Urinary bladder (tissue), 4 donors: ENCODE results near the gene PLCL1. TPM values are rescaled to one million over a fixed set of nuclear protein-coding genes. Genes with fewer than 3 reads are reported as not detected.

Experiments
- DNase-seq: peaks from one replicate; pipeline ENCODE4 v3.0.0-alpha.2; 2015; ENCODE audit errors: extremely low spot score
- H3K27ac ChIP-seq: one replicate; pipeline ENCODE4 v1.5.1; 2013; ENCODE audit warnings: low read depth, mild to moderate bottlenecking, moderate library complexity
- H3K36me3 ChIP-seq: one replicate; pipeline ENCODE4 v1.6.1; 2013; ENCODE audit warnings: mild to moderate bottlenecking, moderate library complexity; ENCODE audit not compliant: insufficient read depth
- H3K4me1 ChIP-seq: one replicate; pipeline ENCODE4 v1.6.1; 2013; ENCODE audit warnings: mild to moderate bottlenecking, moderate library complexity; ENCODE audit not compliant: insufficient read depth
- H3K4me3 ChIP-seq: one replicate; pipeline ENCODE4 v1.5.1; 2013; ENCODE audit warnings: low read depth, low read length
- WGBS: extraction: QIAGEN DNeasy Blood & Tissue Kit; methylation state at CpG from one replicate; pipeline ENCODE4 v1.1.7; 2013; 5-methylcytosine and 5-hydroxymethylcytosine counted together
- polyA plus RNA-seq: library from polyadenylated mRNA; stranded (reverse); fragments of 200-250 nt; gene quantifications from one replicate; pipeline ENCODE4 v1.2.3, GENCODE V29; 2013
- total RNA-seq: library from RNA; depleted of rRNA; stranded (reverse); fragments of >200 nt; gene quantifications from one replicate; pipeline ENCODE4 v1.2.3, GENCODE V29; 2014
- donor health status: healthy with polysubstance abuse.
- donor health status: healthy.

Gene PLCL1
- total and polyA plus RNA-seq, 2 donors = 6.0 to 17.8 TPM

DNA sequence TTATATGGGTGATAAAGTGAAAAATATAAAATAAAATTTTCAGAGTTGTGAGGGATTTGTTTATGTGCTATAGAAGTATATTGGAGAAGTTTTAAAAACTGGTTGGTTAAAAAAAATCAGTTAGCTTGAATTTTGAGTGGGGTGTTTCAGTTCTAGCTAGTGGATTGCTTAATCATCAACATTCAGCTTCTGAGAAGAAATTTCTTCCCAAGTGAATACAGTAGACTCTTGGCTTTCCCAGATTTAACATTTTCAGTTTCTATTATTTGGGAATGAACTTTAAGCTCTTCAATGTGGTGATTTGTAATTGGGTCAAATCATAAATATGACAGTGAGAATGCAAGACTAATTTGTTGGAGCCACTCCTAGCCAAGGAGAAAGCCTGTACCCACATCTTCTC, 120.8 kb downstream of the PLCL1 start:
- H3K4me3 ChIP-seq = no peak overlapping the region
- no peak overlapping the region for H3K27ac ChIP-seq
- no peak for DNase-seq
- H3K36me3 ChIP-seq = no peaks in the 10 kb centered on the region
- no peaks in the 10 kb centered on the region for H3K4me1 ChIP-seq

DNA sequence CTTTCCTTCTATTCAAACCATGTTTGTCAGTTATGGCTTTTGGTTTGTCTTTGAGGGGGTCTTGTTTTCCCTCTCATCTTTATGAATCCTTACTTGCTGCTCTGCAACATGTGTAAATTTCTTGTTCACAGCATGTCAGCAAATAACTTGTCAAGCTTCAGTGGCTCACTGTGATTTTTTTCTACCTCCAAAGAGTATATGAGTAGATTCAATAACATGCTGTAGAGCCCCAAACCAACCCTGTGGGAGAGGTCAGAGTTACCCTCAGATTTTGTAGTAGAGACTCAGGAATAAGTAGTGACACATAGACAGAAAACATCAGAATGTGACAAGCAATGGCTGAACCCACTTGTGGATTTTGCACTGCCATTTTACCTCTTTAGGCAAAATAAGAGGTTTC, 121.6 kb downstream of the PLCL1 start:
- DNase-seq = no peak
- Histone ChIP-seq H3K4me1 (no peaks in the 10 kb centered on the region), H3K27ac (no peak overlapping the region), H3K36me3 (no peaks in the 10 kb centered on the region), H3K4me3 (no peak overlapping the region)

DNA sequence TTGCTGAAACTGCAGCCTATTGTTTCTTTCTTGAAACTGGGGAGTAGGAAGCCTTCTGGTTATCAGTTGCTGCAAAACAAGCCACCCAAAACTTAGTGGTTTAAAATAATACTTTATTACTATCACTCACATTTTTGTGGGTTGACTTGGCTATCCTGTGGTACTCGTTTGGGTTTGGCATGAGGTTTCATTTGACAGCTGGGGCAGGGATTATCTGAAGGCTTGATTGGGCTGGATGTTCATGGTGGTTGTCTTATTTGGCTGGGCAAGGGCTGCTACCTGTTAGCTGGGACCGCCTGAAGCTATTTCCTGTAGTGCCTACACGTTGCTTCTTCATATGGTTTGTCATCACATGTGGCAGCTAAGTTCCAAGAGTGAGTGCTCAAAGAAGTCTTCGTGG, 122.3 kb downstream of the PLCL1 start:
- Histone ChIP-seq H3K36me3 (no peaks in the 10 kb centered on the region), H3K4me3 (no peak overlapping the region), H3K27ac (no peak overlapping the region), H3K4me1 (no peaks in the 10 kb centered on the region)
- DNase-seq = no peak
- 80% methylated on average over 4 of the region's 4 CpGs for WGBS

DNA sequence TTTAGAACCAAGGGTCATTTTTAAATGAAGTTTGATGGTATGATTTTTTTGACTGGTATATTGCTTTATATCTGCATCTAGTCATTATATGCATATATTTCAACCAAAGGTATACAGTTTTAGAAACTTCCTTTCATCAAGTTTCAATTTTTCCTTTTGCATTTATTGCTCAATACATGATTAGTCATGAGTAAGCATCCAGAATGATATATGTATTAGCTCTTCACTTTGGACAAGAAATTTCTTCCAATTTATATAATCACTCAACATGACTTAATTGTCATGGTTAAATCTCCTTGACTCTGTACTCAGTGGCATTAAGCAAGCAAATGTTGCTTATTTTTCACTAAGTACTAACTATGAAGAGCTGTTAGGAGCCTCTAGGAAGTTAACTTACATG, 123.6 kb downstream of the PLCL1 start:
- H3K36me3 ChIP-seq = no peaks in the 10 kb centered on the region
- no peak overlapping the region for H3K4me3 ChIP-seq
- H3K4me1 ChIP-seq = no peaks in the 10 kb centered on the region
- no peak overlapping the region for H3K27ac ChIP-seq
- no peak for DNase-seq

DNA sequence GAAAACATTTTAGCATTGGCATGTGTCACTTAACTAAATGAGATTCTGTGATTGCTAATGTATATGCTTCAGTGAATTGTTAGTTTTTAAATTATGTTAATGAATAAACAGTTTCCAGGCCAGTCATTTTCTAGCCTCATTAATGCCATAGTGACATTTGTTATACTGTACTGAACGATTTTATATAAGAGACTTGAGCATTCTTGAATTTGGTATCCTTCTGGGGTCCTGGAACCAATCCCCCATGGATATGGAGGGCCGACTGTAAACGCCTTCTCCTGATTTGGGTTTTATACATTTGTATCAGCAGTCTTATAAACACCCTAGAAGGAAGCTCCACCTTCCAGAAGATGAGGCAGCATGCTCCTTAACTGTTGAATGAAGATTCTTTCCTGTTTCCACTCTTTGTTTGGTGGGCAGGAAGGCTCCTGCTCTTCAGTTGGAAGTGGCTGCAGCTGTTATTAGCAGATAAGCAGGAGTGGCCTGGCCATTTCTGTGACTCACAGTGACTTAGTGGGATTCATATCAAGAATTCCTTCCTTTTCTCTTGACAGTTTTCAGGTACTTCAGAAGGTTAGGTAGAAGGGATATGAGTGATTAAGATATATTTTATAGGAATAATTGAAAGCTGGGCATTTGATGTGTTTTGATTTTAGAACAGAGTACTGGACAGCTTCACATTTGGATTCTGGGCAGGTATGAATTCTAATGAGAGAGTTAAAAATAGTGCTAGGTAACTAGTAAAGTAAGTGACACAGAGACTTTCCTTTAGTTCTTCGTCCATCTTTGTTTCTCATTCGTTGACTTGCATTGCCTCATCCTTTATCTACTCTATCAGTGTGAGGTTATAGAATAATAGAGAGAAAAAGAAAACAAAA, 124.9 kb downstream of the PLCL1 start:
- Histone ChIP-seq H3K4me1 (no peaks in the 10 kb centered on the region), H3K36me3 (no peaks in the 10 kb centered on the region), H3K4me3 (no peak overlapping the region), H3K27ac (no peak overlapping the region)
- no peak for DNase-seq
- 85% methylated on average over 5 of the region's 5 CpGs for WGBS

DNA sequence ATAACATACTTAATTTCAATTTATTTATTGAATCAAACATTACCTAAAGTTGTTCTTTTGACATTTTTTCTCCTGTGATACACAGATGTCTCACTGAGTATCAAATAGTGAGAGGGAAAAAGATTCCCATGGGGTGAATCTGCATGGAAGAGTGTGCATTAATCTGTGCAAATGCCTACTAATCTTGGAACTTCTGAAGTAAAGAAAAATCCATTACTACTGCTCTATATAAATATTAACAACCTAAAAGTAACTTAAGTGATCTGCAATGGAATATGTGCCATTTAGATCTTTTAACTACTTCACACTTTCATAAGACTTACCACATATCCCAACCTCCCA, 125.5 kb downstream of the PLCL1 start:
- no peak overlapping the region for H3K4me3 ChIP-seq
- no peaks in the 10 kb centered on the region for H3K36me3 ChIP-seq
- no peaks in the 10 kb centered on the region for H3K4me1 ChIP-seq
- H3K27ac ChIP-seq = no peak overlapping the region
- DNase-seq = no peak

DNA sequence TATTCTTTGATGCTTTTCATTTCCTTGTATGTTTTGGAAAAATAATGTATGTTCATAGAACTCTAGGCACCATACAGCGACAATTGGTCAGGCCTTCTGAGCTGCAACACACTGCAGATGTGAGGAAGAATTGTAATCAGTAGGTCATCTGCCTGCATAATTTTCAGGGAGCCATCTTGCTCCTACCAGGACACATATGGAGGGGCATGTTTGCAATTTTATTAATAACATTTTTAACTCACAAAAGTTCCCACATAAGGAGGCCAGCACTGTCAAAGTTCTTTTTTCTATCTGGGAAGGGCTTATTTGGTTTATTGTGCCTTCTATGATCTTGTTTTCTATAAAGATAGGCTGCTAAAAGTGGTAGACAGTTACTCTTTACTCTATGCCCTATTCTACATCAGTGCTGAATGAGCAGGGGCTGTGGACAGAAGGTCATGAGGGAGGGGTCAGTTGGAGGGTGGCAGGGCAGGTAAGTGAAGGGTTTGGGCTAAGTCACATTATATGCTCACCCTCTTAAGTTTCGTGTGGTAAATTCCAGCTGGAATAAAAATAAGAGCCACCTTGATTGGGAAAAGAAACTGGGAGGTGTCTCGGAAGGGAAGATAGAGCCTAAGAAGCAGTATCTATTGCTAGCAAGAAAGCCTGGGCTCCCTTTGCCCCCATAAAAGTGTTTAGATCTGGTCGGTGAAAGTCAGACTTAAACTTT, 126.3 kb downstream of the PLCL1 start:
- no peak for DNase-seq
- 93% methylated on average over 4 of the region's 4 CpGs for WGBS
- H3K4me1 ChIP-seq = no peaks in the 10 kb centered on the region
- H3K36me3 ChIP-seq = no peaks in the 10 kb centered on the region
- H3K4me3 ChIP-seq = no peak overlapping the region
- H3K27ac ChIP-seq = no peak overlapping the region

DNA sequence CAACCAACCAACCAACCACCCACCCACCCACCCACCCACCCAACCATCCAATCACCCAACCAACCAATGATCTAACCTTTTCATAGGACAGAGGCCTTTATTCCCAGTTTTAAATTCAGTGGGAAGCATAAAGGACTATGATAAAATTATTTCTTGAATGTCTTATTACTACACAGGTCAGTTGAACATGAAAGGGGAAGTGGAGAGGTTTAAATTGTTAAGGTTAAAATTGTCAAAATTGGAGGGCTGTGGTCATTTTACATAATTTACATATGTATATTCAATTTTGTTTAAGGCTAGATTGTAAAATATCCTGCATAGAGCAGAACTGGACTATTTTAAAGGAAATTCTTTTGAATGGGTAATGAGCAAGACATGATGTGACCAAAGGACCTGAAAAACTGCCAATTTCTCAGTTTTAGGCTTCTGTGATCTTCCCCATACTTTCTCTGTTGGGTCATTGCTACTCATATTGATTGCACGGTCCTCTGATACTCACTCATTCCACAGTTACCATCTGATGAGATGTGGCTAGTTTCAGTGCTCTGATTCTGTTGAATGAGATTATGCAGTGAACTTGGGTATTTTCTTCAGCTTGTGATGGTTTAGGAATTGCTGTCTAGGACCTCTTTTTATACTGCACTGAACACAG, 127.4 kb downstream of the PLCL1 start:
- WGBS = 84% methylated on average over 1 of the region's 1 CpG
- Histone ChIP-seq H3K4me3 (no peak overlapping the region), H3K27ac (no peak overlapping the region), H3K36me3 (no peaks in the 10 kb centered on the region), H3K4me1 (no peaks in the 10 kb centered on the region)
- no peak for DNase-seq

DNA sequence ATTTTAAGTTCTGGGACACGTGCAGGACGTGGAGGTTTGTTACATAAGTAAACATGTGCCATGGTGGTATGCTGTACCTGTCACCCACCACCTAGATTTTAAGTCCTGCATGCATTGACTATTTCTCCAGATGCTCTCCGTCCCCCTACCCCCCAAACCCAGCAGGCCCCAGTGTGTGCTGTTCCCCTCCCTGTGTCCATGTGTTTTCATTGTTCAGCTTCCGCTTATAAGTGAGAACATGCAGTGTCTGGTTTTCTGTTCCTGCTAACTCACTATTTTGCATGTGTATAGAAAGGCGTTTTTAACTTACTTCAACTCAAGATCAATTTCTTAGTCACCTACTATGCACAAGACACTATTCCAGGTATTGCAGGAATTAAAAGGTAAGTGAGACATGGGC, 128.0 kb downstream of the PLCL1 start:
- Histone ChIP-seq H3K27ac (no peak overlapping the region), H3K36me3 (no peaks in the 10 kb centered on the region), H3K4me1 (no peaks in the 10 kb centered on the region), H3K4me3 (no peak overlapping the region)
- DNase-seq = no peak
- 97% methylated on average over 5 of the region's 5 CpGs for WGBS

DNA sequence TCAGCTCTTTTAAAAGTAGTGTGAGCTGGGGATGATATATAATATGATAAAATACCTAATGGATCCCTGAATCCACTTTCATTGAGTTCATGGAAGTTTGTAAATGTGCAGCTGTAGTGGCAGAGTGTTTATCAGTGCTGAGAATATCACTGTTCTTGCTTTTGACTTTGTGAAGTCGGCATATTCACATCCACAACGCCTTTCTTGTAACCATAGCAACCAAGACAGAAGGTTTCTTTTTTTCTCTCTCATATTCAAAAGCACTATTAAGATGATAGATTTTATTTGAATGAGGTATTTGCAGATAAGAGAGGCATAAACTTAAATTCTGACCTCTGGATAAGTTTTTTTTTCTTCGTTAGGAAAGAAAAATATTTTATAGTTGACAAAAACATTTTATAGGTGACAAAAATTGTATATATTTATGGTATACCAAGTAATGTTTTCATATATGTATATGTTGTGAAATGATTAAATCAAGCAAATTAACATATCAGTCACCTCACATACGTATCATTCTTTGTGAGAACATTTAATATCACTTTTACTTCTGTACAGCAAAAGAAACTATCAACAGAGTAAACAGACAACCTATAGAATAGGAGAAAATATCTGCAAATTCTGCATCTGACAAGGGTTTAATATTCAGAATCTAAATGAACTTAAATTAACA, 130.0 kb downstream of the PLCL1 start:
- Histone ChIP-seq H3K27ac (no peak overlapping the region), H3K4me3 (no peak overlapping the region), H3K4me1 (no peaks in the 10 kb centered on the region), H3K36me3 (no peaks in the 10 kb centered on the region)
- WGBS = 65% methylated on average over 4 of the region's 4 CpGs
- DNase-seq = no peak

DNA sequence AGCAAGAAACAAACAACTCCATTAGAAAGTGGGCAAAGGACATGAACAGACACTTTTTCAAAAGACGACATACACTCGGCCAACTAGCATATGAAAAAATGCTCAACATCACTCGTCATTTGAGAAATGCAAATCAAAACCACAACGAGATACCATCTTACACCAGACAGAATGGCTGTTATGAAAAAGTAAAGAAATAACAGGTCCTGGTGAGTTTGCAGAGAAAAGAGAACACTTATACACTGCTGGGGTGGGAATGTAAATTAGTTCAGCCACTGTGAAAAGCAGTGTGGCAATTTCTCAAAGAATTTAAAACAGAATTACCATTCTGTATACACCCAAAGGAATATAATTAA, 130.5 kb downstream of the PLCL1 start:
- Histone ChIP-seq H3K27ac (no peak overlapping the region), H3K36me3 (no peaks in the 10 kb centered on the region), H3K4me3 (no peak overlapping the region), H3K4me1 (no peaks in the 10 kb centered on the region)
- DNase-seq = no peak
- WGBS = 87% methylated on average over 4 of the region's 4 CpGs

DNA sequence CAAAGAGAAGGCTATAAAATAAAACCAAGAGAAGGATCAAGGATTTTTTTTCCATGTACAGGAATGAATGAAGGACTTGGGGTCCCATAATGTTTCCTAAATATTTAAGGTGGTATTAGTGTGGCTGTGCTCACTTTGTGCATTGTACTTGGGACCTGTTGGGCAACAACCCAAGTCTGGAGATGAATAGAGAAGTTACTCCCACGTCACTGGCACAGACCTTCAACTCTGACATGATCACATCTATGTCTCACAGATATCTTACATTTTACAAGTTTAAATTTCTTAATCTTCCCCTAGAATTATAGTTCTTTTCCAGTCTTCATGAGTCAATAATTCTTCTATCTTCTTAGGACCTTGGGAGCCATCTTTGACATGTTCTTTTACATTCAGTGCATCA, 133.4 kb downstream of the PLCL1 start:
- DNase-seq = no peak
- Histone ChIP-seq H3K4me3 (no peak overlapping the region), H3K36me3 (no peaks in the 10 kb centered on the region), H3K27ac (no peak overlapping the region), H3K4me1 (no peaks in the 10 kb centered on the region)
- 88% methylated on average over 1 of the region's 1 CpG for WGBS

DNA sequence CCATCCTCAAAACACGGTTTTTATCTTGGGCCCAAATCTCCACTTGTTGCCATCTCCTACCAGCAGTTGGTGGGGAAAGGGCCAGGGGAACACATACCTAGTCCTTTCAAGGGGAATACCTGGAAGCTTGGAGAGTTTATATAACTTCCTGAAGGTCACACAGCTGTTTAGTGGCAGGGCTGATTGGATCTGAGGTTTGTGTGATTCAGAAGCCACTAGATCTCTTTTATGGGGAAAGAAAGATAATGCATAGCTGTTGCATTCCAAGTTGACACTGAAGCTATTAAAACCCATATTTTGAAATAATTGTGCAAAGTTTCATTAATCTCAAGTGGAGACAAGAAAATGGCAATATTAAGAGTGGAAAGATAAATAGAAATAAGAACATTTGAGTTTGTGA, 134.2 kb downstream of the PLCL1 start:
- 77% methylated on average over 1 of the region's 1 CpG for WGBS
- no peaks in the 10 kb centered on the region for H3K4me1 ChIP-seq
- no peak for DNase-seq
- H3K4me3 ChIP-seq = no peak overlapping the region
- H3K36me3 ChIP-seq = no peaks in the 10 kb centered on the region
- no peak overlapping the region for H3K27ac ChIP-seq

DNA sequence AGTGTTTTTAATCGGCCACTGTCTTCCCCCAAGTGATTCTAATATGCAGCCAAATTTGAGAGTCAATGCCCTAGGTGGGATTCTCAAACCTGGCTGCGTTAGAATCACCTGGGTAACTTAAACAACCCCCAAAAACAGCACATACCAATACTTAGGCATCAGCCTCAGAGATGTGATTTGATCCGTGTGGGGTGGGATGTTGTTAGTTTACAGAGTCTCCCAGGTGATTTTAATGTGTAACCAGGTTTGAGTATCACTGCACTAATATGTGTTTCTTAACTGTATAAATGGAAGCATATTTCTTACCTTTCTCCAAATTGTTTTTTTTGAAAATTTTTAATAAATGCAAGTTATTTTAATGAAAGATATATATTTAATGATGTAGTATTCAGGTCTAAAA, 135.4 kb downstream of the PLCL1 start:
- Histone ChIP-seq H3K36me3 (no peaks in the 10 kb centered on the region), H3K4me3 (no peak overlapping the region), H3K4me1 (no peaks in the 10 kb centered on the region), H3K27ac (no peak overlapping the region)
- 83% methylated on average over 3 of the region's 3 CpGs for whole genome bisulfite sequencing
- no peak for DNase-seq
